ENCODE data around the gene WDR93.
"Not testable (repeated sequence)": the region's sequence is repeated elsewhere in the genome, so short reads cannot be mapped to it uniquely, and the experiment has no call there.

Gene WDR93

GRCh38 chr15:89785064-89785773 lies 94.6 kb downstream of the WDR93 start:
- DNase-seq: no peak

- DNase-seq: no peak
Measured at GRCh38 chr15:89785774-89786140, 95.1 kb downstream of the WDR93 start.

GRCh38 chr15:89787944-89788343 lies 97.3 kb downstream of the WDR93 start:
- no peak for DNase-seq

GRCh38 chr15:89788585-89788984 lies 98.0 kb downstream of the WDR93 start:
- DNase-seq: not testable (repeated sequence)

GRCh38 chr15:89790206-89790605 lies 99.6 kb downstream of the WDR93 start:
- no peak for DNase-seq

GRCh38 chr15:89790661-89791060 lies 100.0 kb downstream of the WDR93 start:
- no peak for DNase-seq

GRCh38 chr15:89792106-89792805 lies 101.6 kb downstream of the WDR93 start:
- no peak for DNase-seq

Data from amygdala (tissue), 56 donors.